DOHH2 (cell line): ENCODE data around the gene NBAS.

Experiments used
- EZH2phosphoT487 ChIP-seq: fragments of 200-600 bp; sonication (generic); IDR thresholded peaks from 2 replicates; pipeline ENCODE4 v1.6.1; 2017; ENCODE audit warnings: borderline replicate concordance, mild to moderate bottlenecking, antibody characterized with exemption, low read length, moderate library complexity, mixed read lengths
- TF ChIP-seq, protein P1 (sequence below): fragments of 200-600 bp; sonication (generic); IDR thresholded peaks from one replicate; pipeline ENCODE4 v1.5.1; 2014; ENCODE audit warnings: antibody characterized with exemption, mild to moderate bottlenecking, low read depth, low read length; ENCODE audit not compliant: poor library complexity, severe bottlenecking

DNA sequence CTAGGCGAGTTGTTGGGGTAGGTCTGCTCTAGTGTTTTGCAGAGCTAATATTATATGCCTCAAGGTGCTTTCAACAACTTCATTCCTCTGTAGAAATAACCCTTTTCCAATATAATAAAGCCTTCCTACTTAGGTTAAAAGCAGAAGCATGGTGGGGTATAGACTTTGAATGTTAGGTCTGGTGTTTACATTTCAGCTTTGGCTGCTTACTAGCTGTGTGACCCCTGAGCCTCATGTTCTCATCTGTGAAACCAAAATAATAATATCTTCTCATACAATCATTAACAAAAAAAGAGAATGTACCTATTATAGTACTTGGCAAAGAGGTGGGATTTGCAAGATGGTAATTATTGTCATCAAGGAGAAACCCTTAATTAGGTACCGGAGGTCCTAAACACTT, 386.6 kb downstream of the NBAS start:
- TF ChIP-seq, protein P1, sequence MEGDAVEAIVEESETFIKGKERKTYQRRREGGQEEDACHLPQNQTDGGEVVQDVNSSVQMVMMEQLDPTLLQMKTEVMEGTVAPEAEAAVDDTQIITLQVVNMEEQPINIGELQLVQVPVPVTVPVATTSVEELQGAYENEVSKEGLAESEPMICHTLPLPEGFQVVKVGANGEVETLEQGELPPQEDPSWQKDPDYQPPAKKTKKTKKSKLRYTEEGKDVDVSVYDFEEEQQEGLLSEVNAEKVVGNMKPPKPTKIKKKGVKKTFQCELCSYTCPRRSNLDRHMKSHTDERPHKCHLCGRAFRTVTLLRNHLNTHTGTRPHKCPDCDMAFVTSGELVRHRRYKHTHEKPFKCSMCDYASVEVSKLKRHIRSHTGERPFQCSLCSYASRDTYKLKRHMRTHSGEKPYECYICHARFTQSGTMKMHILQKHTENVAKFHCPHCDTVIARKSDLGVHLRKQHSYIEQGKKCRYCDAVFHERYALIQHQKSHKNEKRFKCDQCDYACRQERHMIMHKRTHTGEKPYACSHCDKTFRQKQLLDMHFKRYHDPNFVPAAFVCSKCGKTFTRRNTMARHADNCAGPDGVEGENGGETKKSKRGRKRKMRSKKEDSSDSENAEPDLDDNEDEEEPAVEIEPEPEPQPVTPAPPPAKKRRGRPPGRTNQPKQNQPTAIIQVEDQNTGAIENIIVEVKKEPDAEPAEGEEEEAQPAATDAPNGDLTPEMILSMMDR = no peak
- TF ChIP-seq EZH2phosphoT487 = no peak
